ENCODE measurements around the gene OSBPL2.

OSBPL2 gene

GRCh38 chr20:62244644-62245108 lies 6.4 kb downstream of the OSBPL2 start:
- ATAC-seq (ENCODE audit: insufficient read depth, low read depth) (no peak), DNase-seq (no peak)
- Histone ChIP-seq H3K27me3 (ENCODE audit: insufficient read depth, low read length, poor library complexity) (no peaks in the 10 kb centered on the region), H4K20me1 (ENCODE audit: insufficient read depth, low read length) (peaks cover 80% of the 10 kb centered on the region), H3K36me3 (ENCODE audit: insufficient read depth, low read length) (peaks cover 24% of the 10 kb centered on the region), H3K9me3 (ENCODE audit: insufficient read depth, low read length, severe bottlenecking) (no peaks in the 10 kb centered on the region), H3K4me3 (ENCODE audit: low read depth in 1 of 2, low read length in 2 of 2) (no peak overlapping the region), H2AFZ (ENCODE audit: low read depth, low read length) (no peak overlapping the region), H3K79me2 (ENCODE audit: insufficient read depth, low read length) (peaks cover 89% of the 10 kb centered on the region), H3K4me1 (ENCODE audit: insufficient read depth, low read length) (peaks cover 12% of the 10 kb centered on the region), H3K9ac (ENCODE audit: low read depth, low read length) (no peak overlapping the region), H3K27ac (ENCODE audit: low read length) (no peak overlapping the region), H3K4me2 (ENCODE audit: insufficient read depth, low read length) (no peak overlapping the region)
- TF ChIP-seq EZH2 (IDR thresholded peaks at IDR 0.05; ENCODE audit: borderline replicate concordance, low read depth, low read length, severe bottlenecking) (no peak), CTCF (IDR thresholded peaks at IDR 0.05; ENCODE audit: borderline replicate concordance, extremely low read depth, low read length, poor library complexity, severe bottlenecking) (no peak)

DNA sequence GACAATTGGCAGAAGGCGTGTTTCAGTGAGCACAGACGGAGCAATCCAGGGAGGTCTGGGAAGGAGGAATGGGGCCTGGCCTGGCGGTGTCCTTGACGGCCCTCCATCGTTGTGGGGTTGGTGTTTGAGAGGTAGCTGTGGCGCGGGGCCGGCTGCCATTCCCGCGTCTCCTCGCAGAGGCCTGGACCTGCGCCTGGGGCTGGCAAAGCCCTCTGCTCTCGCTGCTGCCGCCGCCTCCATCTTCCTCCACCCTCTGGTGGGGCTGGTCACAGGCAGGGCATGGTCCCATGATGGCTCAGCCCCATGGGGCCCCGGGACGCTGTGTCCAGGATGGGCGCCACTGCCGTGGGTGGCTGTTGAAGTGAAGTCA lies 7.6 kb downstream of the OSBPL2 start:
- no peak overlapping the region for H3K4me2 ChIP-seq (ENCODE audit: insufficient read depth, low read length)
- H3K4me1 ChIP-seq (ENCODE audit: insufficient read depth, low read length), result 0 out of 2 replicates have a peak, but pooled peaks cover under 1% of the 10 kb centered on the region
- H2AFZ ChIP-seq (ENCODE audit: low read depth, low read length), result no peak overlapping the region
- H3K27ac ChIP-seq (ENCODE audit: low read length), result no peak overlapping the region
- H3K9me3 ChIP-seq (ENCODE audit: insufficient read depth, low read length, severe bottlenecking), result no peaks in the 10 kb centered on the region
- DNase-seq, result no peak
- H3K79me2 ChIP-seq (ENCODE audit: insufficient read depth, low read length), result peaks cover 89% of the 10 kb centered on the region
- no peak overlapping the region for H3K9ac ChIP-seq (ENCODE audit: low read depth, low read length)
- H3K36me3 ChIP-seq (ENCODE audit: insufficient read depth, low read length), result peaks cover 17% of the 10 kb centered on the region
- no peak overlapping the region for H3K4me3 ChIP-seq (ENCODE audit: low read depth in 1 of 2, low read length in 2 of 2)
- no peaks in the 10 kb centered on the region for H3K27me3 ChIP-seq (ENCODE audit: insufficient read depth, low read length, poor library complexity)
- TF ChIP-seq CTCF (IDR thresholded peaks at IDR 0.05; ENCODE audit: borderline replicate concordance, extremely low read depth, low read length, poor library complexity, severe bottlenecking), result no peak
- TF ChIP-seq EZH2 (IDR thresholded peaks at IDR 0.05; ENCODE audit: borderline replicate concordance, low read depth, low read length, severe bottlenecking), result no peak
- H4K20me1 ChIP-seq (ENCODE audit: insufficient read depth, low read length), result peaks cover 80% of the 10 kb centered on the region
- ATAC-seq (ENCODE audit: insufficient read depth, low read depth), result no peak

DNA sequence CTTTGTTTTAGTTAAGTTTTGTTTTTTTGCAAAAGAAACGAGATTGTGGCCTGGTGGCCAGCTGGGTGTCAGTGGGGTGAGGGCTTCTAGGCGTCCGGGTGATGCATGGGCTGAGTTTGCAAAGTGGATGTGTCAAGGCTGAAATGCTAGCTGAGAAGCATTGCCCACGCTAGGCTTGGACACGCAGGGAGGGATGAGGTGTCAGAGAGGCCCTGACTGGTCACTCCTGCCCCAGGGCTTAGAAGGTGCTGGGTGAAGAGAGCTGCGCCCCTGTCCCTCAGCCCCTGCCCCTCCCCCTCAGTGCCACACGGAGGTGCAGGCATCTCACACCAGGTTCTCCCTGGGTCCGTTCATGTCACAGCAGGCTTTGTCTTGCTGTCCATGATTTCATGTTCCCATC lies 8.1 kb downstream of the OSBPL2 start:
- Histone ChIP-seq H3K79me2 (ENCODE audit: insufficient read depth, low read length) (peaks cover 84% of the 10 kb centered on the region), H3K4me2 (ENCODE audit: insufficient read depth, low read length) (no peak overlapping the region), H3K36me3 (ENCODE audit: insufficient read depth, low read length) (peaks cover 15% of the 10 kb centered on the region), H4K20me1 (ENCODE audit: insufficient read depth, low read length) (peaks cover 76% of the 10 kb centered on the region), H3K9ac (ENCODE audit: low read depth, low read length) (no peak overlapping the region), H2AFZ (ENCODE audit: low read depth, low read length) (no peak overlapping the region), H3K4me3 (ENCODE audit: low read depth in 1 of 2, low read length in 2 of 2) (no peak overlapping the region), H3K4me1 (ENCODE audit: insufficient read depth, low read length) (no peaks in the 10 kb centered on the region), H3K27me3 (ENCODE audit: insufficient read depth, low read length, poor library complexity) (no peaks in the 10 kb centered on the region), H3K27ac (ENCODE audit: low read length) (no peak overlapping the region), H3K9me3 (ENCODE audit: insufficient read depth, low read length, severe bottlenecking) (no peaks in the 10 kb centered on the region)
- DNase-seq (no peak), ATAC-seq (ENCODE audit: insufficient read depth, low read depth) (no peak)
- TF ChIP-seq EZH2 (IDR thresholded peaks at IDR 0.05; ENCODE audit: borderline replicate concordance, low read depth, low read length, severe bottlenecking) (no peak), CTCF (IDR thresholded peaks at IDR 0.05; ENCODE audit: borderline replicate concordance, extremely low read depth, low read length, poor library complexity, severe bottlenecking) (no peak)

All from DND-41 (cell line).